Sigmoid colon (tissue), 4 donors: ENCODE results near the gene MSH2.

ENCODE experiments used
- EP300 ChIP-seq, 4 donors: sonication (generic); formaldehyde crosslinking; IDR thresholded peaks; one replicate each; pipeline ENCODE4 v1.6.1; 2017; ENCODE audit warnings: antibody characterized with exemption in 4 of 4
- POLR2AphosphoS5 ChIP-seq, 4 donors: sonication (generic); formaldehyde crosslinking; IDR thresholded peaks; one replicate each; pipeline ENCODE4 v1.6.1; 2017; ENCODE audit warnings: antibody characterized with exemption in 4 of 4

DNA sequence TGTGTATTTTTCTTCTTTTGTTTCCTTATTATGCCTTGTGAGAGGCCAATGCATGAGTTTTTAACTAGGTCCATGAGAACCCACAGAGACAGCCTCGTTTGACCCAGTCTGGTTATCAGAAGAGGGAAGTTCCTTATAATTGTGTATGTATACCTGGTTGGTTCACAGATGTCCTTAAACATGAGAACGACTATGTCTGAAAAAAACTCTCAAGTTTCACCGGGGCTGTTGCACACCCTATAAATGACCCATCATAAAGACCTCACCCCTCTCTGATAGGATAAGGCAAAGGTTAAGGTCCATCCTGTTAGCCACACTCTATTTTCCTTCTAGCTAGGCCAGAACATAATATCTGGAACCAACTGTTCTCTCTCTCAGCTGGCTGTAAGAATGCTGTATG is 42.7 kb upstream of the MSH2 start:
- TF ChIP-seq POLR2AphosphoS5 (IDR thresholded peaks at IDR 0.05) (no peak), EP300 (IDR thresholded peaks at IDR 0.05) (no peak)
